Measurements from ENCODE around the gene ABCB1.
"Not testable (repeated sequence)": the region's sequence is repeated elsewhere in the genome, so short reads cannot be mapped to it uniquely, and the experiment has no call there.

Gene ABCB1

GRCh38 chr7:87465534-87465880 lies 135.2 kb downstream of the ABCB1 start:
- DNase-seq, result not testable (repeated sequence)

- DNase-seq, result peak; percentile 62
Observed at GRCh38 chr7:87464830-87465533, 135.7 kb downstream of the ABCB1 start.

GRCh38 chr7:87463982-87464381 lies 136.7 kb downstream of the ABCB1 start:
- no peak for DNase-seq

- not testable (repeated sequence) for DNase-seq
Observed at GRCh38 chr7:87460444-87460843, 140.2 kb downstream of the ABCB1 start.

- no peak for DNase-seq
Observed at GRCh38 chr7:87459941-87460340, 140.7 kb downstream of the ABCB1 start.

GRCh38 chr7:87458148-87458547 lies 142.5 kb downstream of the ABCB1 start:
- DNase-seq, result no peak

GRCh38 chr7:87456247-87456646 lies 144.4 kb downstream of the ABCB1 start:
- DNase-seq, result no peak

Data from NCI-H345 (cell line).